Measurements from ENCODE around the gene ZNF521. TPM values are rescaled to one million over a fixed set of nuclear protein-coding genes. Genes with fewer than 3 reads are reported as not detected.

Gene ZNF521
- total RNA-seq, 1 experiment from 2014 or later: not detected

DNA sequence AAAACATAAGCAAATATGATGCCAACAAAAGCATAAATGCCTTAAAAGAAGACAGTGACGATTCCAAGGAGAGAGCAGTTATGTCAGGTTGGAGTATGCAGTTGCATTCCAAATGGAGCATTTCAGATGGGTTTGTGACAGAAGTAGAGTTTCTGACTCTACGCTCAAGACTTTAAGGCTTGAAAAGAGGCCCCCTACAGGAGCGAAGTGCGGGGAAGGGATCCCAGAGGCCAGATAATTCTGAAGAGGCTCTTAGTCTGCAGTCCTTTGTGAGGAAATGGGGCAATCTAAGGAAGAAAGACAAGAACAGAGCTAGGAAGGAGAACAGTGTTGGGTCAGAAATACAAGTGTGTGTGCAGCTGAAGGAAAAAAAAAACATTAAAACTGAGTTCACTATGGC lies 95.5 kb downstream of the ZNF521 start:
- DNase-seq (ENCODE audit: extremely low read depth, low read depth): no peak

- DNase-seq (ENCODE audit: extremely low read depth, low read depth): no peak
Observed at GRCh38 chr18:25253779-25254178, 98.2 kb downstream of the ZNF521 start.

DNA sequence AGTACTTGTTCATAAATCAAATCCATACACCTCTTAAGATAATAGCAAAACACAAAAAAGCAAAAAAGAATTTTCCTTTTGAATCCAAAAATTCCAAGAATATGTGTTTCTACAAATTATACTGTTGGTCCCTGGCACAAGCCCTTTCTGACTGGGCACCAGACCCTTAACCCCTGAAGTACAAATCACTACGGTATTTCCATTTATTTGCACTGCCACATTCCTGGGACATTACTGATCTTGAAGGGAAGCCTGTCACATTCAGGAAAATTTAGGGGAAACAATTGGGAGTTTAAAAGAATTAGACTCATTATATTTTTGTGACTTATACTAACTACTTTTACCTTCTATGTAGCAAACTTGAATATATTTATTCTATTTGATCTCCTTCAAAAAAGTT lies 98.8 kb downstream of the ZNF521 start:
- no peak for DNase-seq (ENCODE audit: extremely low read depth, low read depth)

DNA sequence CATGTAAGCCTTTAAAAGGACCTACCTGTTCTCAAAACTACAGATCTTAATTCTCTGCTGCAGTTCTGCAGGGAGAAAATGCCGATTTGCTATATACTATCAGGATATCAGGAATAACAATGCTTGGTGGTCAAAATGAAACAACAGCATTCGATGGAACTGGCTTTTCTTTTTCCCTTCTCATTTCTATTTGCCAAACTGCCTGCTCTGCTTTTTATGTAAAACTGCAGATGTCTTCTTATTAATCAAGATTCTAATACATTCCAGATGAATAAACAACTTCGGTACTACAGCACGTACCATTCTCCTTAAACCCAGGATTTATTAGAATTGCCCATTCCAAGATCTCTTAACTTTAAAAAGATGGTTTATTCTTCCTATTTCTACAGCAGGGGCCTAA lies 100.9 kb downstream of the ZNF521 start:
- DNase-seq (ENCODE audit: extremely low read depth, low read depth): no peak

- DNase-seq (ENCODE audit: extremely low read depth, low read depth): no peak
Observed at GRCh38 chr18:25250474-25250851, 101.5 kb downstream of the ZNF521 start.

GRCh38 chr18:25248755-25249154 lies 103.2 kb downstream of the ZNF521 start:
- DNase-seq (ENCODE audit: extremely low read depth, low read depth): no peak

- no peak for DNase-seq (ENCODE audit: extremely low read depth, low read depth)
Observed at GRCh38 chr18:25247725-25248124, 104.2 kb downstream of the ZNF521 start.

DNA sequence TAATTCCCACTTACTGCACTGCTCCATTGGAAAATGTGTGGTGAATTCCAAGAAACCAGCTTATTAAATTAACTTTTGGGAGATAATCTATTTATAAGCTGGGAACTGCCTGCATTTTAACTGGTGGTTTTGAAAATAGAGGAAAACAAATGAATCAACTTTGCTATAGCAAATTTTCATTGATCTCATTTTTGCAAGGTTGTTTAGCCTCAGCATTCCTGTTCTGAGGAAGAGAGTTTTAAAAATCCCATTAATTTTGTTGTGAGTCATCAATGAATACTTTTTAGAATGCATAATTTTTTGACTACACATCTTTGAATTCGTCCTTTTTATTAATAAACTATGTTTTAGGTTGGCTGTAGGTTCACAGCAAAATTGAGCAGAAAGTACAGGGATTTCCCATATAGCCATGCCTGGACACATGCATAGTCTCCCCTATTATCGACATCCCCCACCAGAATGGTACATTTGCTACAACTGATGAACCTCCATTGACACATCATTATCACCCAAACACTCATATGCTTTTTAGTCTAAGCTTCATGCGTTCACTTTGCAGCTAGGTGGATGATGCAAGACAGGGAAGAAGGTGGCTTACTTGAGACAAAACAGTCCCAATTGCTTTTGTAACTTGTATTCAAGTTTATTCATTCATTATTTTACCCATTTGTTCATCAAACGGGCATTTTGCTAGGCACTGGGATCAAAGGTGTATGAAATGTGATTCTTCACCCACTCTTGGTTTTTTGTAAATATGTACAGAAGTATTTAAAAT lies 106.9 kb downstream of the ZNF521 start:
- DNase-seq (ENCODE audit: extremely low read depth, low read depth): no peak

DNA sequence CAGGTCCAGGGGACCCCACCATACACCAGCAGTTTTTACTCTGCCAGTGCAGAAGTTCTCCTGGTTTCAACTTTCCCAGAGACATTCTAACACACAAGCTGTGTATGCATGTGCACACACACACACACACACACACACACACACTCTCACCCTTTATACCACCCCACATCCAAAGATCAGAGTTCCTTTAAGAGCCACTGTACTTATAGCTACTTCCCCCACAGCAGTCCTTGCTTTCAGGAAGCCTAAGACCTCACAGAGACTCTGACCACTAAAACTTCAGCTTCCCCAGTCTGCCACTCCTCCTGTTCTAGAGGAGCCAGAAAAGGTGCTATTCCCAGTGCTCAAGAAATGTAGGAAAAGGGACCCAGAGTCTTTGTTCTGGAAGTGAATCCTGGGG lies 107.8 kb downstream of the ZNF521 start:
- no peak for DNase-seq (ENCODE audit: extremely low read depth, low read depth)

DNA sequence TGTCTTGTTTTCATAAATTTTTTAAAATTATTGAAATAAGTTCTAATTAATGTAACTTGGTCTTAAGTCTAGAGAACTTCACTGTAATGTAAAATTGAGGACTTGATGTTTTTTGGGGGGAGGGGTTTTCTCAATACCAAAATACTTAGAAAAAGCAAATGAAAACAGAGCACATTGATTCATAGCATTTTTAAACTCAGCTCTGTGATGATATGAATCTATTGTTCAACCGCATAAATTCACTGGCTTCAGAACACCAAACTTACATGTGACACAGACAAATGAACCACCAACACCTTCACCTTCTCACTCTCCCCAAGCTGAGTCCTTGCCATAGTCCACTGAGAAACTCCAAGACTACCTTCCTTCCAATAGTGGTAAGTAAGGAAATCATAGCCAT lies 108.2 kb downstream of the ZNF521 start:
- no peak for DNase-seq (ENCODE audit: extremely low read depth, low read depth)

DNA sequence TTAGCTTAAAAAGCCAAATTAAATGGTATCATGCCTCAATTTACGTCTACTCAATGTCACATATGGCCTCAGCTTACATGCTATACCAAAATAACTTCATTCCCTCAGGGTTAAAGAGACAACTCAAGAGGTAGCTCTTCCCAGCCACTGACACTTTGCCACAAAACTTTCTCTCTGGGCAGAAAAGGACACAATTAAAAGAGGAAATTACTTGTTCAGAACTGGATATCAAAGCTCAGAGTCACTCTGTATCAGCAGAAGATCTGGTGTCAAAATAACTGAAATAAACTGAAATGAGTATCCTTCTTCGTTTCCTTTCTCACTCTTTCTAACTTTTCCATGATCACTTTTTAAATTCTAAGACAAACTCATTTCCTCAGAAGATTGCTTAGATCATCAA lies 108.7 kb downstream of the ZNF521 start:
- DNase-seq (ENCODE audit: extremely low read depth, low read depth): no peak

GRCh38 chr18:25240420-25240770 lies 111.6 kb downstream of the ZNF521 start:
- DNase-seq (ENCODE audit: extremely low read depth, low read depth): no peak

GRCh38 chr18:25239581-25240419 lies 112.2 kb downstream of the ZNF521 start:
- no peak for DNase-seq (ENCODE audit: extremely low read depth, low read depth)

DNA sequence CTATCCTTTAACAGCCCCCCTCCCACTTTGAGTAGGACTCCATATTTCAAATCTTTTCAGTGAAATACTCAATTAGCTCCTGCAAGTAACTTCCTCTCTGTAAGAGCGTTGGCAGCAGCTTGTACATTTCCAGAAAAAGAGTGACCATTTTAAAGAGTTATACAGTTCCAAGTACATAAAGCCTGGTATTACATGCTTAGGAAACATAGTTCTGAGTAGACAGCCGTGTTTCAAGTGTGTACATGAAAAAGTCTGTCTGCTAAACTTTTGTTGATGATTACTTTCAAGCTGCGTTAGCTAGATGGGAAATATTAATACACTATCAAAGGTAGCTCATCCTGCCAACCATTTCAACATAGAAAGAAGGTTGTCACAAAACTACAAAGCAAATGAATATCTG lies 112.8 kb downstream of the ZNF521 start:
- DNase-seq (ENCODE audit: extremely low read depth, low read depth): no peak

- DNase-seq (ENCODE audit: extremely low read depth, low read depth): no peak
Observed at GRCh38 chr18:25237571-25238267, 114.2 kb downstream of the ZNF521 start.

DNA sequence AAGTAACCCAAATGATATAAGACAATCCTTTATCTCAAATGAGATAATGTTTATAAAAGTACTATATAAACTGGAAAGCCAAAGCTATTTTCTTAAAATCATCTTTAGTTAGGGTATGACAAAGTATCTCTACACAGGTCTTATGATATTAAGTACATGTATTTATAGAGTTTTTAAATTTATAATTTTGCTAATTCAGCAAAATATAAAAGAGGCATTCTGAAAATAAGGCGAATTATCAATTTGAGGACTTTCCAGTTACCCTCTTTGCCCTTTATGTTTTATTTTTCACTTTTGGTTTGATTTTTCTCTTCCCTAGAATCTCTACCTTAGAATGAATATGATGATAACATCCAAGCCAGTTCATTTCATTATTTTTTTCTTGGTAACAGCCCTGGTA lies 115.2 kb downstream of the ZNF521 start:
- no peak for DNase-seq (ENCODE audit: extremely low read depth, low read depth)

GRCh38 chr18:25235401-25236042 lies 116.4 kb downstream of the ZNF521 start:
- DNase-seq (ENCODE audit: extremely low read depth, low read depth): no peak

GRCh38 chr18:25234740-25235345 lies 117.1 kb downstream of the ZNF521 start:
- no peak for DNase-seq (ENCODE audit: extremely low read depth, low read depth)

DNA sequence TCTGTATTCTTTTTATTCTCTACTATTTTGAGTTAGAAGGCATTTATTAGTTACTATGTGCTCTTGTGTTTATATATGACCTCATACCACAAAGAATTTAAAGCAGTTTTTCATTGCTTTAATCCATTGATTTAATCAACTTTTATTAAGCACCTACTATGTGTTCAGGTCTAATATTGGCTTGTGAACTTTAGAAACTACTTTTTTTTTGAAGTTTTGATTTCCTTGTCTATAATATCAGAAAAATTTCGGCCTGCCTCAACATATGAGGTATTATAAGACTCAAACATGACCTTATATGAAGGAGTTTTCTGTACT lies 117.7 kb downstream of the ZNF521 start:
- no peak for DNase-seq (ENCODE audit: extremely low read depth, low read depth)

DNA sequence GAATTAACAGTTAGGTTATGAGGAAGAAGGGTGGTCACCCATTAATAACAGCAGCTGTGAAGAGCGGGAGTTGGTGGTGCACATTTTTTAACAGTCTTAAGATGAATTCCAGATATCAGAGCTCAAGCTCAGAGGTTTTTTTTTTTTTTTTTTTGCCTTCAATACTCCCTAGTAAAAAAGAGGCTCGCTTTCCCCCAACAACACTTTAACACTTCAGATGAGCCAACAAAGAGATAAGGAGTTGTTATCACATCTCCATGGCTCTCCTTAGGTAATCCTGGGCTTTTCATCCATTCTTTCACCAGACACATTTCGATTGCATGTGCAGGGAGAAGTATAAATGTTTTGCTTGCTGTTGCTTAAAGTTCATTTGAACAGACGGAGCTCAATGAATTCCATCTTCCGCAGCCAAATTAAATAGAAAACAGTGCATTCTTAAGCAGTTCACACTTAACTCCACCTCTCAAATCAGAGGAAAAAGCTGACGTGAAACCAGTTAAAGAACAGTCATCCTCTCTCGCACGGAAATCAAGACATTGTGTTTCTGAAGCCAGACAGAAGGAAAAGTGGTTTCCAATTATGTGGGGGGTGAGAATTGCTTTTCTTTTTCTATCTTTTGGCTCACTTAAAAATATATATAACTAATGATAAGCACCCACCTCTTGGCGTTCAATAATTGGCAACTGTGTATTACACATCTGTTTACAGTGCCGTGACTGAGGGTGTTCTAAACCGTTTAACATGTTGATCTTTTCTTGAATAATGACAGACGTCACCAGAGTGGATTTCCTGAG lies 118.2 kb downstream of the ZNF521 start:
- no peak for DNase-seq (ENCODE audit: extremely low read depth, low read depth)

All from NCI-H460 (cell line).